Activated T-cell treated with anti-CD3 and anti-CD28 coated beads, Interleukin-2, amount 50 U/mL, for 4 hours (primary cell): ENCODE data around the gene LRRC28. TPM values are rescaled to one million over a fixed set of nuclear protein-coding genes. Genes with fewer than 3 reads are reported as not detected.
A peak's percentile ranks its signal among the peaks of the same experiment; 100 is the strongest.
"Not testable (repeated sequence)": the region's sequence is repeated elsewhere in the genome, so short reads cannot be mapped to it uniquely, and the experiment has no call there.

Experiments
- ATAC-seq, 2 donors: fragments of 200-7000 bp; cut with Tn5 transposase; one replicate each; pipeline ENCODE4 v1.10.0; 2021
- DNase-seq: peaks from one replicate; pipeline ENCODE4 v3.0.0-alpha.2; 2020
- H3K27me3 Mint-ChIP-seq: one replicate; pipeline ENCODE4 v1.8.0; 2021; ENCODE audit warnings: low read depth, mixed read lengths
- H3K36me3 Mint-ChIP-seq: one replicate; pipeline ENCODE4 v1.8.0; 2022; ENCODE audit warnings: mixed read lengths; ENCODE audit not compliant: insufficient read depth
- H3K4me1 Mint-ChIP-seq: one replicate; pipeline ENCODE4 v1.8.0; 2021; ENCODE audit warnings: low read depth, mixed read lengths
- H3K4me3 Mint-ChIP-seq: one replicate; pipeline ENCODE4 v1.8.0; 2021; ENCODE audit warnings: mild to moderate bottlenecking, moderate library complexity, mixed read lengths
- H3K9me3 Mint-ChIP-seq: one replicate; pipeline ENCODE4 v1.8.0; 2021; ENCODE audit warnings: mixed read lengths
- total RNA-seq, 3 donors: library from RNA; stranded (reverse); gene quantifications; one replicate each; pipeline ENCODE4 v1.2.1, GENCODE V29; 2021

Gene LRRC28
- total RNA-seq, 3 donors from 2014 or later, result 8.6 to 11.3 (median 9.4) TPM

GRCh38 chr15:99399061-99399460, 147.8 kb downstream of the LRRC28 start:
- Mint-ChIP-seq H3K9me3 (peaks cover 5% of the 10 kb centered on the region), H3K36me3 (no peaks in the 10 kb centered on the region), H3K4me3 (no peak overlapping the region), H3K4me1 (no peaks in the 10 kb centered on the region), H3K27me3 (no peaks in the 10 kb centered on the region)
- DNase-seq (no peak), ATAC-seq (no peak)

GRCh38 chr15:99399618-99400017, 148.3 kb downstream of the LRRC28 start:
- ATAC-seq (no peak), DNase-seq (no peak)
- no peaks in the 10 kb centered on the region for H3K36me3 Mint-ChIP-seq
- no peaks in the 10 kb centered on the region for H3K27me3 Mint-ChIP-seq
- no peak overlapping the region for H3K4me3 Mint-ChIP-seq
- H3K9me3 Mint-ChIP-seq, result peaks cover 5% of the 10 kb centered on the region
- no peaks in the 10 kb centered on the region for H3K4me1 Mint-ChIP-seq

GRCh38 chr15:99401216-99401615, 149.9 kb downstream of the LRRC28 start:
- not testable (repeated sequence) for H3K9me3 Mint-ChIP-seq, ATAC-seq, H3K4me3 Mint-ChIP-seq

GRCh38 chr15:99402014-99402729, 150.9 kb downstream of the LRRC28 start:
- ATAC-seq, result no peak
- H3K27me3 Mint-ChIP-seq, result no peaks in the 10 kb centered on the region
- no peaks in the 10 kb centered on the region for H3K4me1 Mint-ChIP-seq
- no peaks in the 10 kb centered on the region for H3K9me3 Mint-ChIP-seq
- H3K36me3 Mint-ChIP-seq, result no peaks in the 10 kb centered on the region
- H3K4me3 Mint-ChIP-seq, result no peak overlapping the region
- DNase-seq, result no peak

More at GRCh38 chr15:99401216-99401615, 149.9 kb downstream of the LRRC28 start:
- not testable (repeated sequence) for DNase-seq, H3K27me3 Mint-ChIP-seq, H3K4me1 Mint-ChIP-seq, H3K36me3 Mint-ChIP-seq

- DNase-seq (no peak), ATAC-seq (no peak)
- no peak overlapping the region for H3K4me3 Mint-ChIP-seq
- peaks cover 9% of the 10 kb centered on the region for H3K4me1 Mint-ChIP-seq
- H3K27me3 Mint-ChIP-seq, result no peaks in the 10 kb centered on the region
- no peaks in the 10 kb centered on the region for H3K36me3 Mint-ChIP-seq
- no peaks in the 10 kb centered on the region for H3K9me3 Mint-ChIP-seq
Measured at GRCh38 chr15:99403597-99403996, 152.3 kb downstream of the LRRC28 start.

- no peak for DNase-seq
- ATAC-seq, result no peak
- H3K4me3 Mint-ChIP-seq, result no peak overlapping the region
- H3K9me3 Mint-ChIP-seq, result no peaks in the 10 kb centered on the region
- peaks cover 16% of the 10 kb centered on the region for H3K4me1 Mint-ChIP-seq
- H3K27me3 Mint-ChIP-seq, result no peaks in the 10 kb centered on the region
- no peaks in the 10 kb centered on the region for H3K36me3 Mint-ChIP-seq
Measured at GRCh38 chr15:99404454-99404853, 153.2 kb downstream of the LRRC28 start.

GRCh38 chr15:99406120-99406519, 154.8 kb downstream of the LRRC28 start:
- peaks cover 23% of the 10 kb centered on the region for H3K4me1 Mint-ChIP-seq
- no peak for DNase-seq
- no peaks in the 10 kb centered on the region for H3K27me3 Mint-ChIP-seq
- no peaks in the 10 kb centered on the region for H3K9me3 Mint-ChIP-seq
- no peaks in the 10 kb centered on the region for H3K36me3 Mint-ChIP-seq
- H3K4me3 Mint-ChIP-seq, result no peak overlapping the region
- ATAC-seq, result no peak

GRCh38 chr15:99406716-99407487, 155.6 kb downstream of the LRRC28 start:
- no peaks in the 10 kb centered on the region for H3K36me3 Mint-ChIP-seq
- no peak for ATAC-seq
- H3K4me1 Mint-ChIP-seq, result peaks cover 23% of the 10 kb centered on the region

GRCh38 chr15:99407716-99408115, 156.4 kb downstream of the LRRC28 start:
- Mint-ChIP-seq H3K36me3 (no peaks in the 10 kb centered on the region), H3K4me3 (no peak overlapping the region), H3K9me3 (no peaks in the 10 kb centered on the region), H3K27me3 (no peaks in the 10 kb centered on the region), H3K4me1 (peaks cover 23% of the 10 kb centered on the region)
- ATAC-seq, result no peak
- no peak for DNase-seq

More at GRCh38 chr15:99406716-99407487, 155.6 kb downstream of the LRRC28 start:
- H3K27me3 Mint-ChIP-seq, result no peaks in the 10 kb centered on the region
- no peak for DNase-seq
- no peak overlapping the region for H3K4me3 Mint-ChIP-seq
- no peaks in the 10 kb centered on the region for H3K9me3 Mint-ChIP-seq

GRCh38 chr15:99408236-99409096, 157.2 kb downstream of the LRRC28 start:
- Mint-ChIP-seq H3K27me3 (no peaks in the 10 kb centered on the region), H3K4me1 (peaks cover 23% of the 10 kb centered on the region), H3K9me3 (no peaks in the 10 kb centered on the region), H3K4me3 (no peak overlapping the region), H3K36me3 (no peaks in the 10 kb centered on the region)
- ATAC-seq (no peak), DNase-seq (no peak)

- Mint-ChIP-seq H3K4me3 (no peak overlapping the region), H3K27me3 (no peaks in the 10 kb centered on the region), H3K36me3 (no peaks in the 10 kb centered on the region), H3K9me3 (no peaks in the 10 kb centered on the region), H3K4me1 (peaks cover 23% of the 10 kb centered on the region)
- peak; percentile 50 to 55 for ATAC-seq
- peak; percentile 31 for DNase-seq
Measured at GRCh38 chr15:99409097-99409473, 157.8 kb downstream of the LRRC28 start.

GRCh38 chr15:99409560-99409959, 158.3 kb downstream of the LRRC28 start:
- no peaks in the 10 kb centered on the region for H3K9me3 Mint-ChIP-seq
- no peak for DNase-seq
- H3K4me1 Mint-ChIP-seq, result peaks cover 23% of the 10 kb centered on the region
- ATAC-seq, result no peak
- H3K4me3 Mint-ChIP-seq, result no peak overlapping the region
- no peaks in the 10 kb centered on the region for H3K36me3 Mint-ChIP-seq
- no peaks in the 10 kb centered on the region for H3K27me3 Mint-ChIP-seq

- no peaks in the 10 kb centered on the region for H3K27me3 Mint-ChIP-seq
- peaks cover 23% of the 10 kb centered on the region for H3K4me1 Mint-ChIP-seq
- peak in 1 of 2 donors; percentile 38 for ATAC-seq
Measured at GRCh38 chr15:99410477-99410876, 159.2 kb downstream of the LRRC28 start.

GRCh38 chr15:99411234-99411633, 160.0 kb downstream of the LRRC28 start:
- Mint-ChIP-seq H3K4me1 (peaks cover 23% of the 10 kb centered on the region), H3K9me3 (no peaks in the 10 kb centered on the region), H3K36me3 (no peaks in the 10 kb centered on the region), H3K4me3 (no peak overlapping the region), H3K27me3 (no peaks in the 10 kb centered on the region)
- ATAC-seq (no peak), DNase-seq (no peak)

More at GRCh38 chr15:99410477-99410876, 159.2 kb downstream of the LRRC28 start:
- Mint-ChIP-seq H3K4me3 (no peak overlapping the region), H3K9me3 (no peaks in the 10 kb centered on the region), H3K36me3 (no peaks in the 10 kb centered on the region)
- DNase-seq, result no peak
